ENCODE measurements around the gene PSMD13.

The PSMD13 gene

GRCh38 chr11:269146-269890, 32.5 kb downstream of the PSMD13 start:
- H3K27ac ChIP-seq (ENCODE audit: low read depth, low read length) = no peak overlapping the region
- no peak overlapping the region for H3K9ac ChIP-seq (ENCODE audit: low read depth, low read length)
- WGBS = 77% methylated on average over 19 of the region's 21 CpGs
- no peaks in the 10 kb centered on the region; the same call in 1 of the 2 replicates for H3K27me3 ChIP-seq (ENCODE audit: insufficient read depth, low read length)
- H3K9me3 ChIP-seq (ENCODE audit: insufficient read depth, low read depth, low read length) = 0 out of 2 replicates have a peak, but pooled peaks cover 4% of the 10 kb centered on the region
- H3K36me3 ChIP-seq (ENCODE audit: insufficient read depth, low read length) = no peaks in the 10 kb centered on the region
- no peak overlapping the region for H3K4me3 ChIP-seq (ENCODE audit: low read length)
- peaks cover 8% of the 10 kb centered on the region; the same call in 1 of the 2 replicates for H3K4me1 ChIP-seq (ENCODE audit: insufficient read depth, low read length)

GRCh38 chr11:270451-271318, 33.9 kb downstream of the PSMD13 start:
- no peak overlapping the region for H3K27ac ChIP-seq (ENCODE audit: low read depth, low read length)
- no peak overlapping the region for H3K9ac ChIP-seq (ENCODE audit: low read depth, low read length)
- no peaks in the 10 kb centered on the region for H3K36me3 ChIP-seq (ENCODE audit: insufficient read depth, low read length)
- H3K4me3 ChIP-seq (ENCODE audit: low read length) = no peak overlapping the region
- 86% methylated on average over 18 of the region's 18 CpGs for WGBS
- H3K9me3 ChIP-seq (ENCODE audit: insufficient read depth, low read depth, low read length) = 0 out of 2 replicates have a peak, but pooled peaks cover 4% of the 10 kb centered on the region
- H3K27me3 ChIP-seq (ENCODE audit: insufficient read depth, low read length) = no peaks in the 10 kb centered on the region; the same call in 1 of the 2 replicates
- H3K4me1 ChIP-seq (ENCODE audit: insufficient read depth, low read length) = peaks cover 8% of the 10 kb centered on the region; the same call in 1 of the 2 replicates

DNA sequence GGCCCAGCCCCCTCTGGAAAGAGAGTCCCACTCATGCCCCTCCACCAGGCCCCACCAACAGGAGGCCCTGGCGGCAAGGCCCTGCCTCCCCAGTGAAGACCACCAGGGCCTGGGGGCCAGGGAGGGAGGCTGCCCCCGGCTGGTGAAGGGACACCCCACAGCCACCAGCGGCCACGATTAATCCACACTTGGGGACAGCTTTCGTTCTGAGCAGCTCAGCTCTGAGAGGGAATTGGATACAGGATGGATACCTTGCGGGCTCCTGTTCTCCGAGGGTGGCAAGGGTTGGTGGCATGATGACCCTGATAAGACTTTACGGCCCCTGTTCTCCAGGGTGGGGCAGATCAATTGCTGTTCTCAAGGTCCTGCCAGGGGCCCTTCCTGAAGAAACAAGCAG, 34.5 kb downstream of the PSMD13 start:
- Histone ChIP-seq H3K27me3 (ENCODE audit: insufficient read depth, low read length) (no peaks in the 10 kb centered on the region; the same call in 1 of the 2 replicates), H3K4me3 (ENCODE audit: low read length) (no peak overlapping the region), H3K36me3 (ENCODE audit: insufficient read depth, low read length) (no peaks in the 10 kb centered on the region), H3K4me1 (ENCODE audit: insufficient read depth, low read length) (peaks cover 8% of the 10 kb centered on the region; the same call in 1 of the 2 replicates), H3K27ac (ENCODE audit: low read depth, low read length) (no peak overlapping the region), H3K9ac (ENCODE audit: low read depth, low read length) (no peak overlapping the region), H3K9me3 (ENCODE audit: insufficient read depth, low read depth, low read length) (0 out of 2 replicates have a peak, but pooled peaks cover 3% of the 10 kb centered on the region)
- WGBS = 95% methylated on average over 8 of the region's 8 CpGs

- Histone ChIP-seq H3K36me3 (ENCODE audit: insufficient read depth, low read length) (no peaks in the 10 kb centered on the region), H3K9me3 (ENCODE audit: insufficient read depth, low read depth, low read length) (no peaks in the 10 kb centered on the region), H3K4me1 (ENCODE audit: insufficient read depth, low read length) (peaks cover 8% of the 10 kb centered on the region; the same call in 1 of the 2 replicates), H3K27me3 (ENCODE audit: insufficient read depth, low read length) (no peaks in the 10 kb centered on the region; the same call in 1 of the 2 replicates), H3K4me3 (ENCODE audit: low read length) (no peak overlapping the region), H3K9ac (ENCODE audit: low read depth, low read length) (no peak overlapping the region), H3K27ac (ENCODE audit: low read depth, low read length) (no peak overlapping the region)
- WGBS = 94% methylated on average over 22 of the region's 22 CpGs
Observed at GRCh38 chr11:272195-272930, 35.6 kb downstream of the PSMD13 start.

- WGBS = 94% methylated on average over 6 of the region's 6 CpGs
- H3K4me3 ChIP-seq (ENCODE audit: low read length) = no peak overlapping the region
Observed at GRCh38 chr11:272931-273198, 36.1 kb downstream of the PSMD13 start.

GRCh38 chr11:276219-276618, 39.4 kb downstream of the PSMD13 start:
- Histone ChIP-seq H3K4me1 (ENCODE audit: insufficient read depth, low read length) (no peaks in the 10 kb centered on the region), H3K9ac (ENCODE audit: low read depth, low read length) (no peak overlapping the region), H3K36me3 (ENCODE audit: insufficient read depth, low read length) (no peaks in the 10 kb centered on the region), H3K9me3 (ENCODE audit: insufficient read depth, low read depth, low read length) (no peaks in the 10 kb centered on the region), H3K27ac (ENCODE audit: low read depth, low read length) (no peak overlapping the region), H3K4me3 (ENCODE audit: low read length) (no peak overlapping the region), H3K27me3 (ENCODE audit: insufficient read depth, low read length) (peaks cover 32% of the 10 kb centered on the region)

More at GRCh38 chr11:272931-273198, 36.1 kb downstream of the PSMD13 start:
- Histone ChIP-seq H3K36me3 (ENCODE audit: insufficient read depth, low read length) (no peaks in the 10 kb centered on the region), H3K27ac (ENCODE audit: low read depth, low read length) (no peak overlapping the region), H3K9me3 (ENCODE audit: insufficient read depth, low read depth, low read length) (no peaks in the 10 kb centered on the region), H3K4me1 (ENCODE audit: insufficient read depth, low read length) (peaks cover 8% of the 10 kb centered on the region; the same call in 1 of the 2 replicates), H3K9ac (ENCODE audit: low read depth, low read length) (no peak overlapping the region), H3K27me3 (ENCODE audit: insufficient read depth, low read length) (no peaks in the 10 kb centered on the region; the same call in 1 of the 2 replicates)

DNA sequence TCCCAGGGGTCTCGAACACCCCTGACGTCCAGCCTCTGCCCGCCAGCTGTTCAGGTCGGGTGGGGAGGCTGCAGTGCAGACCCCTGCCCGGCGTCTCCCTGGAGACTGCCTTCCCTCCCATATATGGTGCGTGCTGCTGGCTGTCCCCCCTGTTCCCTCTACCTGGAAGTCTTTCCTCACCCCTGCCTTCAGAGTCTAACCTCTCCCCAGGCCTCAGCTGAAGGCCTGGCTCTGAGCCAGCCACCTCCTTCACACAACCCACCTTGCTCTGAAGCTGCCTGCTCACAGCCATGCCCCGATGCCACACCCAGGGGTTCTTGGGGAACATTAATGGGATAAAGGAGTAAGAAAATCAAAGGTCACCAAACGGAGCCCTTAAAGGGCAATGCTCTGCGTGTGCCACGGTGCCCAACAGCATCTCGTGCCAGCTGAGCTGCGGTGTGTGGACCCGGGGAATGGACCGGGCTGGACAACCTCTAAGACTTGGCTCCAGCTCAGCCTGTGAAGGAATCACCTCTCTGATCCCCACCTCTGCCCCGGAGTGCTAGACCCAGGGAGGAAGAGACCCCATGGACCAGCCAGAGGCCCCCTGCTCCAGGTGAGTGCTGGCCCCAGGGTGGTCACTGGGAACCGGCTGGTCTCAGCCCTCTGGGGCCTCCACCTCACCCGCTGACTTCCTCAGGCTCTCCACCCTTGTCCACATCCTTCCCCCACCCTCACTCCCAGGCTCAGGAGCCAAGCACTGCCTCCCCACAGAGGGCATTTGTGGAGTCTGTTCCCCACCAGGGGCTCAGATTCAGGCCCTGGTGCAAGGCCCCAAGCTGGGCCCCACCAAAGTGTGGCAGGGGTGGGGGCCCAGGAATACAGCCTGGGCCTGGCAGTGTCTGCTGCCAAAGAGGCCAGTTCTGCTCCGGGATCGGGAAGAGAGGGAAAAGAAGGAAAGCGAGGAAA, 41.5 kb downstream of the PSMD13 start, which contains the start of gene NLRP6:
Gene NLRP6 (plus strand): TSS at position 407 of the 951 bp plus-strand sequence. CDS start 163 bp downstream, at position 570.
- no peaks in the 10 kb centered on the region for H3K36me3 ChIP-seq (ENCODE audit: insufficient read depth, low read length)
- H3K9me3 ChIP-seq (ENCODE audit: insufficient read depth, low read depth, low read length) = no peaks in the 10 kb centered on the region
- peaks cover 52% of the 10 kb centered on the region for H3K27me3 ChIP-seq (ENCODE audit: insufficient read depth, low read length)
- no peaks in the 10 kb centered on the region for H3K4me1 ChIP-seq (ENCODE audit: insufficient read depth, low read length)
- no peak within 1 kb of the TSS for H3K4me3 ChIP-seq (ENCODE audit: low read length)
- WGBS = 93% methylated on average over 21 of the region's 21 CpGs
- no peak within 1 kb of the TSS for H3K27ac ChIP-seq (ENCODE audit: low read depth, low read length)
- no peak within 1 kb of the TSS for H3K9ac ChIP-seq (ENCODE audit: low read depth, low read length)

- Histone ChIP-seq H3K4me3 (ENCODE audit: low read length) (peak overlapping the region; percentile 47; the same call in 1 of the 2 replicates), H3K4me1 (ENCODE audit: insufficient read depth, low read length) (no peaks in the 10 kb centered on the region)
Observed at GRCh38 chr11:279040-279965, 42.5 kb downstream of the PSMD13 start.

GRCh38 chr11:279966-280705, 43.4 kb downstream of the PSMD13 start:
- H3K4me3 ChIP-seq (ENCODE audit: low read length) = peak overlapping the region; percentile 47
- no peaks in the 10 kb centered on the region for H3K9me3 ChIP-seq (ENCODE audit: insufficient read depth, low read depth, low read length)
- H3K27me3 ChIP-seq (ENCODE audit: insufficient read depth, low read length) = peaks cover 52% of the 10 kb centered on the region
- H3K27ac ChIP-seq (ENCODE audit: low read depth, low read length) = no peak overlapping the region
- H3K36me3 ChIP-seq (ENCODE audit: insufficient read depth, low read length) = no peaks in the 10 kb centered on the region
- no peaks in the 10 kb centered on the region for H3K4me1 ChIP-seq (ENCODE audit: insufficient read depth, low read length)
- 55% methylated on average over 85 of the region's 85 CpGs for WGBS
- H3K9ac ChIP-seq (ENCODE audit: low read depth, low read length) = no peak overlapping the region

More at GRCh38 chr11:279040-279965, 42.5 kb downstream of the PSMD13 start:
- no peak overlapping the region for H3K27ac ChIP-seq (ENCODE audit: low read depth, low read length)
- H3K36me3 ChIP-seq (ENCODE audit: insufficient read depth, low read length) = no peaks in the 10 kb centered on the region
- peaks cover 52% of the 10 kb centered on the region for H3K27me3 ChIP-seq (ENCODE audit: insufficient read depth, low read length)
- WGBS = 92% methylated on average over 97 of the region's 97 CpGs
- no peak overlapping the region for H3K9ac ChIP-seq (ENCODE audit: low read depth, low read length)
- no peaks in the 10 kb centered on the region for H3K9me3 ChIP-seq (ENCODE audit: insufficient read depth, low read depth, low read length)
